Epithelial cell of proximal tubule (primary cell): ENCODE data around the gene COL1A2. TPM values are rescaled to one million over a fixed set of nuclear protein-coding genes. Genes with fewer than 3 reads are reported as not detected.

ENCODE experiments used
- DNase-seq: peaks from one replicate; pipeline ENCODE4 v3.0.0-alpha.2; 2011; ENCODE audit warnings: low read depth
- H3K4me3 ChIP-seq: 2 replicates; pipeline ENCODE4 v1.5.1; 2011; ENCODE audit warnings: low read depth, mild to moderate bottlenecking, low read length
- CTCF ChIP-seq: conservative IDR thresholded peaks from 2 replicates; pipeline ENCODE4 v1.5.1; 2012; ENCODE audit warnings: low read depth, mild to moderate bottlenecking, low read length
- total RNA-seq: library from RNA; depleted of rRNA; stranded (reverse); fragments of >200 nt; gene quantifications from 2 replicates; pipeline ENCODE4 v1.2.3, GENCODE V29; 2015

COL1A2 gene
- total RNA-seq, 1 donor from 2014 or later, result 10.9 TPM

DNA sequence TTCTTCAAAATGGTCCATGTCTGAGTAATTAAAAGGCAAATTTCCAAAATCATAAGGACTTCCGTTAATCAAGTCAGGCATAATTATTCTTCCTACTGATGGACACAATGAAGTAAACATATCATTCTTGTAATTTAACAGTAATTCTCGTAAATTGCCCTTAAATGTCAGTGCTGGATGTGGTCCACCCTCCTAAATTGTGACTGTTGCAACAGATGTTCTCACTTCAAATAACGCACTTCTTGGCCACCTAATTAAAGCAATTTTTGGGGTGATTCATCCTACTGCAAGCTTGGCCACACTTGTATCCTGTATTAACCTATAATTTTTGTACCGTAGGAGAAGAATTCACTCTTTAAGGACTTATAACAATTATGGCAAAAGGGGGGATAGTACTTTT, 1.9 kb downstream of the COL1A2 start:
- no peak for TF ChIP-seq CTCF
- DNase-seq, result no peak
- H3K4me3 ChIP-seq, result no peak overlapping the region

GRCh38 chr7:94397722-94398121, 3.0 kb downstream of the COL1A2 start:
- no peak for DNase-seq
- H3K4me3 ChIP-seq, result no peak overlapping the region
- TF ChIP-seq CTCF, result no peak

- no peak for TF ChIP-seq CTCF
- no peak overlapping the region for H3K4me3 ChIP-seq
- no peak for DNase-seq
Measured at GRCh38 chr7:94398841-94399240, 4.1 kb downstream of the COL1A2 start.

GRCh38 chr7:94400022-94400421, 5.3 kb downstream of the COL1A2 start:
- H3K4me3 ChIP-seq, result no peak overlapping the region
- no peak for DNase-seq
- no peak for TF ChIP-seq CTCF

- no peak for TF ChIP-seq CTCF
- H3K4me3 ChIP-seq, result no peak overlapping the region
- no peak for DNase-seq
Measured at GRCh38 chr7:94400643-94401427, 6.1 kb downstream of the COL1A2 start.

- H3K4me3 ChIP-seq, result no peak overlapping the region
- no peak for TF ChIP-seq CTCF
- DNase-seq, result no peak
Measured at GRCh38 chr7:94401428-94401814, 6.7 kb downstream of the COL1A2 start.

GRCh38 chr7:94403546-94403945, 8.9 kb downstream of the COL1A2 start:
- no peak for TF ChIP-seq CTCF
- no peak for DNase-seq
- H3K4me3 ChIP-seq, result no peak overlapping the region
